Measurements from ENCODE around the gene LMAN2L. TPM values are rescaled to one million over a fixed set of nuclear protein-coding genes. Genes with fewer than 3 reads are reported as not detected.
A peak's percentile ranks its signal among the peaks of the same experiment; 100 is the strongest.

The LMAN2L gene
- 1 to 10 TPM; 5.7 to 6.1 TPM for total RNA-seq

DNA sequence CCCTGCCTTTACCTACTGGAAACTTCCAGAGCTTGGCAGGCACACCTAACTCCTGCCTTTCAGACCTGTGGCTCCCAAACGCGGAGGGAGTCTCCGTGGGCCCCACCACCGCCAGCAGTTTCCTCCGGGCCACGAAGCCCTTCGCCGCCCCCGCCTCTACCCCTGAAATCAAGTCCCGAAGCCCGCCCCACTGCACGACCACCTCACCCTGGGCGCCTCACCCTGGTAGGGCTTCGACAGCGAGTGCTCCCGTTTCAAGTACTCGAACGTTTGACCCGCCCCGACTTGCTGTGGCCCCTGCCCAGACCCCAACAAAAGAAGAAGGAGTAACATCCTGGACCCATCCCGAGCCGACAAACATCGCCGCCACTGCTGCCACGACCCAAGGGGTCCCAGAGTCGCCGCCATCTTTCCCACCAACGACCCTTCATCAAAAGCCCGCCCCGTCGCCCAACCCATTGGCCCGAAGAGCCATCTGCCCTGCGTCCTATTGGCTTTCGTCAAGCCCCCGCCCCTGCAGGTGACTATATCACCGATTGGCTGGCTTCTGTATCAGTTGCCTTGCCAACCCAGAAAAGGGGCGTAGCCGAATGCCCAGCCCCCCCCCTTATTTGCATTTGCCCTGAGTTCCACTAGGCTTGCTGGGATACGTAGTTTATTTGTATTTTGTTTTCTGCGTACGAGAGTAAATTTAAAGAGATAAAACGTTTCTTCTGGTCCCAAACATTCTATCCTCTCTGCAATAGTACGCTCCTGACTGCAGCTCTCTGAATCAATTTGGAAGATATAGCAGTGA, at the start of gene LMAN2L:
Gene LMAN2L, minus strand, starts transcription at position 432 of the 796 bp plus-strand sequence. Its CDS starts 24 bp downstream, at position 408.
- H3K9me3 Mint-ChIP-seq = no peaks in the 10 kb centered on the region
- ChIA-PET POLR2A (interaction anchor here (1.5 kb wide), 1 partner anchor 21 kb away, joined by 4 read pairs; the partner anchor contains the start of gene CNNM4), CTCF (interaction anchor here (2.9 kb wide), 1 partner anchor 21 kb away, joined by 13 read pairs; the partner anchor contains the start of gene CNNM4)
- H3K4me1 Mint-ChIP-seq (ENCODE audit: low read depth) = peaks cover 35% of the 10 kb centered on the region
- peak within 1 kb of the TSS; percentile 92 for H3K4me3 Mint-ChIP-seq
- H3K27me3 Mint-ChIP-seq = no peaks in the 10 kb centered on the region
- intact Hi-C loops (cut with micrococcal nuclease) = loop anchor here (1.0 kb wide), 3 partner anchors 20 to 103 kb away; partner anchors contain the start of gene CNNM4
- DNase-seq = peak; percentile 99
- peaks cover 5% of the 10 kb centered on the region for H3K36me3 Mint-ChIP-seq
- peak within 1 kb of the TSS; percentile 52 for H3K27ac Mint-ChIP-seq

- Mint-ChIP-seq H3K27ac (no peak overlapping the region), H3K27me3 (no peaks in the 10 kb centered on the region), H3K4me1 (ENCODE audit: low read depth) (peaks cover 4% of the 10 kb centered on the region), H3K36me3 (no peaks in the 10 kb centered on the region), H3K4me3 (no peak overlapping the region), H3K9me3 (no peaks in the 10 kb centered on the region)
- ChIA-PET CTCF (no interaction called here), POLR2A (no interaction called here)
- intact Hi-C loops (cut with micrococcal nuclease) = no loop called here
- DNase-seq = no peak
Observed at GRCh38 chr2:96789245-96789617, 49.4 kb upstream of the LMAN2L start.

DNA sequence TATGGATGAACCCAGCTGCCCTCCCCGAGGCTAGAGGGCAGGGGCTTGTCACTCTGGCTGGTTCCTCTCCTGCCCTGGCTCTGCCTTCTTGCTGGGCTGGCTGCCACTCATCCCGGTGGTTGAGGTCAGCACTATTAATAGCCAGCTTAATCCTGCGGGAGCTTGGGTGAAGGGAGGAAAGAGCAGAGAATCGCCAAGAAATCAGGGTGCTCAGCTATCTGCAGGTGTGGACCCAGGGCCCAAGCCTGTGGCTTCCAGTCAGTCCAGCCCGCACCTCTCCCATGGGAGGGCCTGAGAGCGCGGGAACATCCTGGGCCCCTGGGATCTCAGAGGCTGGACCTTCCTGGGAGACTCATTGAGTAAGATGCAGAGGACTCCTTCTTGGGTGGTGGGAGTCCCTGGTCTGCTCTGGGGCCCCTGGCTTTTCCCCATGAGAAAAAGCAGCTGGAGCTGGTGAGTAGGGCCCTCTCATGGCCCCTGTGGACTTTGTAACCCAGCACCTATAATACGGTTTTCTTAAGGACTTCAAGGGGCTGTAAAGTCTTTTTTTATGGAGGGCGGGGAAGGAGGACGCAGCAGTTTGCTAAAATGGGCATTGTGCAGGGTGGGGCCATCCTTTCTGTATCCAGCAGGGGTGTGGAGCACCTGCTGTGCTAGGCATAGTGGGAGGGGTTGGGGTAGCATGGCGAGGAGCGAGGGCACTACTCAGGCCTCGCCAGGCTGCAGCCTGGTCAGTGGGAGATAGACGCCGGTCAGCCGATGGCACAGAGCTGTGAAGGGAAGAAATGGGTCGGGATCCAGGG, 48.8 kb upstream of the LMAN2L start:
- DNase-seq = no peak
- H3K27me3 Mint-ChIP-seq = no peaks in the 10 kb centered on the region
- H3K4me1 Mint-ChIP-seq (ENCODE audit: low read depth) = peaks cover 4% of the 10 kb centered on the region
- ChIA-PET POLR2A (no interaction called here), CTCF (interaction anchor here (1.5 kb wide), 1 partner anchor 27 kb away, joined by 4 read pairs; no protein-coding TSS in a partner anchor)
- no peak overlapping the region for H3K4me3 Mint-ChIP-seq
- H3K27ac Mint-ChIP-seq = no peak overlapping the region
- intact Hi-C loops (cut with micrococcal nuclease) = no loop called here
- no peaks in the 10 kb centered on the region for H3K9me3 Mint-ChIP-seq
- H3K36me3 Mint-ChIP-seq = no peaks in the 10 kb centered on the region

- Mint-ChIP-seq H3K27ac (no peak overlapping the region), H3K4me1 (ENCODE audit: low read depth) (peaks cover 4% of the 10 kb centered on the region), H3K9me3 (no peaks in the 10 kb centered on the region), H3K4me3 (no peak overlapping the region), H3K27me3 (no peaks in the 10 kb centered on the region), H3K36me3 (no peaks in the 10 kb centered on the region)
- ChIA-PET POLR2A (no interaction called here), CTCF (interaction anchor here (0.9 to 1.5 kb wide), 3 partner anchors 13 to 26 kb away, joined by 3 to 4 read pairs (median 3); no protein-coding TSS in a partner anchor)
- no peak for DNase-seq
- intact Hi-C loops (cut with micrococcal nuclease) = no loop called here
Observed at GRCh38 chr2:96787411-96787810, 47.5 kb upstream of the LMAN2L start.

GRCh38 chr2:96783388-96783787, 43.5 kb upstream of the LMAN2L start:
- Mint-ChIP-seq H3K4me1 (ENCODE audit: low read depth) (peaks cover 4% of the 10 kb centered on the region), H3K4me3 (no peak overlapping the region), H3K9me3 (no peaks in the 10 kb centered on the region), H3K27ac (no peak overlapping the region), H3K27me3 (no peaks in the 10 kb centered on the region), H3K36me3 (no peaks in the 10 kb centered on the region)
- CTCF ChIA-PET = interaction anchor here (0.6 to 1.1 kb wide), 2 partner anchors 20 to 258 kb away, joined by 3 read pairs; no protein-coding TSS in a partner anchor
- intact Hi-C loops (cut with micrococcal nuclease) = no loop called here
- no peak for DNase-seq
- POLR2A ChIA-PET = no interaction called here

DNA sequence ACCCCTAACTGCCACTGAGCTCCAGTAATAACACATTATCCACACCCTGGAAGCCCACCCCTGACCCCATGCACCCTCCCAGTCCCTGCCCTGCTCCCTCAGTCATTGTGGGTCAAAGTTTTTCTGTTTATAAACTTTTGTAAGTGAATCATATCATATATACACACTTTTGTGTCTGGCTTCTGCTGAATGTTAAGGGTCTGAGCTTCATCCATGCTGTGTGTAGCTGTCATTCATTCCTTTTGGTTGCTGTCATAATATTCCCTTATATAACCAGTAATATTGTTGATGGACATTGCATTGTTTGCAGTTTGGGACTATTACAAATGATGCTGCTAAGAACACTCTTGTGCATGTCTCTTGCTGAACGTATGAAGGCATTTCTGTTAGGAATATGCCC, 35.3 kb upstream of the LMAN2L start:
- ChIA-PET POLR2A (no interaction called here), CTCF (interaction anchor here (1.0 to 3.8 kb wide), 5 partner anchors 11 to 181 kb away, joined by 3 to 28 read pairs (median 10); partner anchors contain the start of gene CNNM4)
- Mint-ChIP-seq H3K27ac (no peak overlapping the region), H3K9me3 (no peaks in the 10 kb centered on the region), H3K36me3 (no peaks in the 10 kb centered on the region), H3K27me3 (no peaks in the 10 kb centered on the region), H3K4me1 (ENCODE audit: low read depth) (peaks cover 18% of the 10 kb centered on the region), H3K4me3 (no peak overlapping the region)
- intact Hi-C loops (cut with micrococcal nuclease) = no loop called here
- no peak for DNase-seq

DNA sequence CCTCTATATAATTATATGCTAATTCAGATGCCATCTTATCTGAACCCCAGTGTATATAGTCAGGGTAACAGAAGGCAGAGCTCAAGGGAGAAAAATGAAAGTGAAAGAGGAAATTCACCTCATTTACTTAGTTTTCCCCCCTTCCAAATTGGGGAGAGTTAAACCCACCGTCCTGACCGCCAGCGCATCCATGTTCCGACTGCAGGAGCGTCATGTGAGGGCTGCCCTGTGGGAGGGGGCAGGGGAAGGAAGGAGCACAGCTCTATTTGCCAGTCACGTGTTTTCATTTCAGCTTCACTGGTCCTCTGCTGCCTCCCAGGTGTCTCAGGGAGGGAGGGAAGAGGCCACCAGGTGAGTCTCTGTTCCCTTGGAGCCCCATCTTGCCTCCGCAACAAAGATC, 34.1 kb upstream of the LMAN2L start:
- H3K4me3 Mint-ChIP-seq = peak overlapping the region; percentile 62
- no peaks in the 10 kb centered on the region for H3K36me3 Mint-ChIP-seq
- ChIA-PET POLR2A (interaction anchor here (0.6 to 1.7 kb wide), 3 partner anchors 13 to 84 kb away, joined by 3 to 5 read pairs (median 5); partner anchors contain the start of genes CNNM3 and CNNM4), CTCF (interaction anchor here (0.7 to 3.8 kb wide), 9 partner anchors 10 to 220 kb away, joined by 3 to 28 read pairs (median 4); partner anchors contain the start of genes ANKRD39, CNNM3 and CNNM4)
- intact Hi-C loops (cut with micrococcal nuclease) = loop anchor here (1.0 kb wide), 1 partner anchor 41 kb away; no protein-coding TSS in a partner anchor
- no peaks in the 10 kb centered on the region for H3K9me3 Mint-ChIP-seq
- H3K4me1 Mint-ChIP-seq (ENCODE audit: low read depth) = peaks cover 18% of the 10 kb centered on the region
- DNase-seq = peak; percentile 65
- no peak overlapping the region for H3K27ac Mint-ChIP-seq
- H3K27me3 Mint-ChIP-seq = no peaks in the 10 kb centered on the region

DNA sequence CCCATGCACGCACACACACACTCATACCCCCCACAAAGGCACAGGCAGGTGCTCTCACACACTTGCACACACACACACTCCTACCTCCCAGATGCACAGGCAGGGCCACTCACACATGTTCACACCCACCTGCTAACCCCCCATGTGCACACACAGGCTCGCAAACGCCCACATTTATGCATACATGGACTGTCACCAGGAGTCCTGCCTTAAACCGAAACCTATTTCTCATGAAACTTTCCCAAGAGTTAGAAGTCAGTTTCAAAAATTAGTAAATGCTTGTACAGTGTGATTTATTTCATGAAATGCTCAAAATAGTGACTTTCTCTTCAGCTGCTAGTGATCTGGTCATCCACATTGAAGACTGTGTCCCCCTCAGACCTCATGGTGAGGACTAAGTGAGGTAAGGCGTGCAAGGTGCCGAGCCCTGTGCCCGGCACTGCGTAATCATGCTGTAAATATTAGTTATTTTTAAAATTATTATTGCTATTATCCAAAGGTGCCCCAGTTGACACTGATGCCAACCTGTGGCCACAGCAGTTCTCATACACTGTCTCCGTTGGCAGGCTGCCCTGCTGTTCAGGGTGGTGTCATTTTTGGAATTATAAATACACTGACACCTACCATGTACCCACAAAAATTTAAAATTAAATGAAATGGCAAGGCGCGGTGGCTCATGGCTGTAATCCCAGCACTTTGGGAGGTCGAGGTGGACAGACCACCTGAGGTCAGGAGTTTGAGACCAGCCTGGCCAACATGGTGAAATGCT, 33.2 kb upstream of the LMAN2L start:
- ChIA-PET CTCF (interaction anchor here (0.7 to 3.8 kb wide), 7 partner anchors 9 to 85 kb away, joined by 3 to 28 read pairs (median 4); partner anchors contain the start of genes ANKRD39, CNNM3 and CNNM4), POLR2A (interaction anchor here (0.8 to 1.7 kb wide), 2 partner anchors 12 to 43 kb away, joined by 5 read pairs; partner anchors contain the start of genes CNNM3 and CNNM4)
- H3K4me1 Mint-ChIP-seq (ENCODE audit: low read depth) = peaks cover 18% of the 10 kb centered on the region
- H3K27ac Mint-ChIP-seq = peak overlapping the region; percentile 1
- no peaks in the 10 kb centered on the region for H3K36me3 Mint-ChIP-seq
- H3K27me3 Mint-ChIP-seq = no peaks in the 10 kb centered on the region
- peak overlapping the region; percentile 29 for H3K4me3 Mint-ChIP-seq
- no peaks in the 10 kb centered on the region for H3K9me3 Mint-ChIP-seq
- intact Hi-C loops (cut with micrococcal nuclease) = no loop called here
- DNase-seq = peak; percentile 63

DNA sequence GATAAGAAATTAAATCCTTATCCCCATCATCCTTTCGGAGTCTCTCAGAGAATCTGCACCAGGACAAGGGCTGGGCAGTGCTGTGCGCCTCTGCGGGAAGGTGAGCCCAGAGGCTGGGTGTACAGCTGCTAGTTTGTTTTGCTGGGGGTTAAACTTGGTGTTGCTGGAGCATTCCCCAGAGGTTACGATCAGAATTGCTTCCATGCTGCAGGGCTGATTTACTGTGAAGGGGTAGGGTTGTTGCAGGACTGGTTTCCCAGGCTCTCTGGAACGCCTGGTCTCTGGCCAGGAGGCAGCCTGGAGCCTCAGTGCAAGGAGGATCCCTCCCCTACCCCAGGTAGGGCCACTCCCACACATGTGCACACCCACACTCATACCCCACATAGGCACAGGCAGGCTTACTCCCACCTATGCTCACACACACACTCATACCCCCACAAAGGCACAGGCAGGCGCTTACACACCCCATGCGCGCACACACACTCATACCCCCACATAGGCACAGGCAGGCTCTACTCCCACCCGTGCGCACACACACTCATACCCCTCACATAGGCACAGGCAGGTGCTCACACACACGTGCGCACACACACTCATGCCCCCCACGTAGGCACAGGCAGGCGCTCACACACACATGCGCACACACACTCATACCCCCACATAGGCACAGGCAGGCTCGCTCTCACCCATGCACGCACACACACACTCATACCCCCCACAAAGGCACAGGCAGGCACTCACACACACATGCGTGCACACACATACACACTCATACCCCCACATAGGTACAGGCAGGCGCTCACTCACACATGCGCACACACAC, 32.1 kb upstream of the LMAN2L start:
- Mint-ChIP-seq H3K36me3 (no peaks in the 10 kb centered on the region), H3K4me1 (ENCODE audit: low read depth) (peaks cover 18% of the 10 kb centered on the region), H3K9me3 (no peaks in the 10 kb centered on the region), H3K27me3 (no peaks in the 10 kb centered on the region), H3K4me3 (no peak overlapping the region), H3K27ac (no peak overlapping the region)
- intact Hi-C loops (cut with micrococcal nuclease) = no loop called here
- ChIA-PET CTCF (interaction anchor here (1.2 kb wide), 1 partner anchor 11 kb away, joined by 3 read pairs; no protein-coding TSS in a partner anchor), POLR2A (no interaction called here)
- DNase-seq = no peak

- POLR2A ChIA-PET = no interaction called here
- no peak overlapping the region for H3K27ac Mint-ChIP-seq
- H3K9me3 Mint-ChIP-seq = no peaks in the 10 kb centered on the region
Observed at GRCh38 chr2:96770442-96771202, 30.8 kb upstream of the LMAN2L start.

More at GRCh38 chr2:96770442-96771202, 30.8 kb upstream of the LMAN2L start:
- no peaks in the 10 kb centered on the region for H3K36me3 Mint-ChIP-seq
- intact Hi-C loops (cut with micrococcal nuclease) = no loop called here
- H3K4me3 Mint-ChIP-seq = no peak overlapping the region
- H3K27me3 Mint-ChIP-seq = no peaks in the 10 kb centered on the region
- peaks cover 25% of the 10 kb centered on the region for H3K4me1 Mint-ChIP-seq (ENCODE audit: low read depth)
- CTCF ChIA-PET = interaction anchor here (1.2 kb wide), 1 partner anchor 9 kb away, joined by 3 read pairs; no protein-coding TSS in a partner anchor
- DNase-seq = no peak
